Progenitor cell of endocrine pancreas (in vitro differentiated cells): Measurements from ENCODE around the gene NTSR1. TPM values are rescaled to one million over a fixed set of nuclear protein-coding genes. Genes with fewer than 3 reads are reported as not detected.

ENCODE experiments used
- DNase-seq: peaks from one replicate; pipeline ENCODE4 v3.0.0; 2021; ENCODE audit warnings: low spot score; ENCODE audit not compliant: unreplicated experiment
- H3K27ac Mint-ChIP-seq: 2 replicates; pipeline ENCODE4 v1.8.0; 2021; ENCODE audit warnings: mild to moderate bottlenecking, moderate library complexity, mixed read lengths
- H3K27me3 Mint-ChIP-seq: 2 replicates; pipeline ENCODE4 v1.8.0; 2021; ENCODE audit warnings: mixed read lengths
- H3K36me3 Mint-ChIP-seq: 2 replicates; pipeline ENCODE4 v1.8.0; 2022; ENCODE audit warnings: mixed read lengths; ENCODE audit not compliant: insufficient read depth
- H3K4me1 Mint-ChIP-seq: 2 replicates; pipeline ENCODE4 v1.8.0; 2021; ENCODE audit warnings: low read depth, mixed read lengths
- H3K4me3 Mint-ChIP-seq: 2 replicates; pipeline ENCODE4 v1.8.0; 2021; ENCODE audit warnings: low read depth, mild to moderate bottlenecking, moderate library complexity, mixed read lengths
- H3K9me3 Mint-ChIP-seq: 2 replicates; pipeline ENCODE4 v1.8.0; 2021; ENCODE audit warnings: low read depth, mixed read lengths
- CTCF ChIP-seq: fragments of 200-600 bp; sonication (generic); IDR thresholded peaks from one replicate; pipeline ENCODE4 v1.5.0; 2021; ENCODE audit warnings: antibody characterized with exemption, mild to moderate bottlenecking; ENCODE audit not compliant: unreplicated experiment
- total RNA-seq: library from RNA; stranded (reverse); gene quantifications from 2 replicates; pipeline ENCODE4 v1.2.1, GENCODE V29; 2021

NTSR1 gene
- total RNA-seq, 1 donor from 2014 or later = not detected

GRCh38 chr20:62770916-62771315 lies 62.3 kb downstream of the NTSR1 start:
- no peaks in the 10 kb centered on the region for H3K36me3 Mint-ChIP-seq
- peaks cover 31% of the 10 kb centered on the region for H3K27me3 Mint-ChIP-seq
- H3K4me3 Mint-ChIP-seq = no peak overlapping the region
- no peak for TF ChIP-seq CTCF
- no peak overlapping the region for H3K27ac Mint-ChIP-seq
- no peak for DNase-seq
- peaks cover 14% of the 10 kb centered on the region for H3K4me1 Mint-ChIP-seq
- H3K9me3 Mint-ChIP-seq = no peaks in the 10 kb centered on the region

GRCh38 chr20:62771396-62772102 lies 62.9 kb downstream of the NTSR1 start:
- Mint-ChIP-seq H3K27ac (no peak overlapping the region), H3K27me3 (peaks cover 30% of the 10 kb centered on the region), H3K4me3 (no peak overlapping the region), H3K4me1 (peaks cover 14% of the 10 kb centered on the region), H3K9me3 (no peaks in the 10 kb centered on the region), H3K36me3 (no peaks in the 10 kb centered on the region)
- DNase-seq = no peak
- no peak for TF ChIP-seq CTCF

- Mint-ChIP-seq H3K27ac (no peak overlapping the region), H3K4me3 (no peak overlapping the region), H3K4me1 (peaks cover 14% of the 10 kb centered on the region), H3K27me3 (peaks cover 27% of the 10 kb centered on the region), H3K9me3 (no peaks in the 10 kb centered on the region), H3K36me3 (no peaks in the 10 kb centered on the region)
- no peak for DNase-seq
- no peak for TF ChIP-seq CTCF
These were observed 63.5 kb downstream of the NTSR1 start for GRCh38 chr20:62772103-62772611.

GRCh38 chr20:62772619-62772989 lies 64.0 kb downstream of the NTSR1 start:
- H3K27ac Mint-ChIP-seq = no peak overlapping the region
- H3K36me3 Mint-ChIP-seq = no peaks in the 10 kb centered on the region
- no peak overlapping the region for H3K4me3 Mint-ChIP-seq
- H3K9me3 Mint-ChIP-seq = no peaks in the 10 kb centered on the region
- H3K4me1 Mint-ChIP-seq = peaks cover 14% of the 10 kb centered on the region
- H3K27me3 Mint-ChIP-seq = peaks cover 27% of the 10 kb centered on the region
- no peak for TF ChIP-seq CTCF
- no peak for DNase-seq

- H3K27me3 Mint-ChIP-seq = peaks cover 27% of the 10 kb centered on the region
- no peak for DNase-seq
- no peaks in the 10 kb centered on the region for H3K36me3 Mint-ChIP-seq
- no peak overlapping the region for H3K4me3 Mint-ChIP-seq
- H3K4me1 Mint-ChIP-seq = peaks cover 11% of the 10 kb centered on the region
- no peaks in the 10 kb centered on the region for H3K9me3 Mint-ChIP-seq
- TF ChIP-seq CTCF = no peak
- H3K27ac Mint-ChIP-seq = no peak overlapping the region
These were observed 64.6 kb downstream of the NTSR1 start for GRCh38 chr20:62772990-62773844.
